ENCODE measurements around the gene ZNF423.
A peak's percentile ranks its signal among the peaks of the same experiment; 100 is the strongest.

- TF ChIP-seq EZH2 (IDR thresholded peaks at IDR 0.05; ENCODE audit: borderline replicate concordance, low read depth, low read length, poor library complexity, severe bottlenecking) (no peak), CTCF (conservative IDR thresholded peaks at IDR 0.05; ENCODE audit: low read depth, low read length) (peak; percentile 68)
These were observed 100.6 kb downstream of the ZNF423 start for GRCh38 chr16:49755313-49755620.
